GM18867 (cell line): ENCODE measurements around the gene FAHD2B.
"Not testable (repeated sequence)": the region's sequence is repeated elsewhere in the genome, so short reads cannot be mapped to it uniquely, and the experiment has no call there.

Experiments
- ATAC-seq: cut with Tn5 transposase; IDR thresholded peaks from one replicate; pipeline ENCODE4 v1.9.1; 2021; ENCODE audit warnings: mild to moderate bottlenecking, moderate library complexity; ENCODE audit not compliant: unreplicated experiment

The FAHD2B gene

GRCh38 chr2:97068074-97068473 lies 26.6 kb downstream of the FAHD2B start:
- no peak for ATAC-seq

- no peak for ATAC-seq
These were observed 27.2 kb downstream of the FAHD2B start for GRCh38 chr2:97067279-97068004.

- ATAC-seq: not testable (repeated sequence)
These were observed 28.7 kb downstream of the FAHD2B start for GRCh38 chr2:97066030-97066429.

- ATAC-seq: not testable (repeated sequence)
These were observed 32.7 kb downstream of the FAHD2B start for GRCh38 chr2:97062020-97062419.

- ATAC-seq: not testable (repeated sequence)
These were observed 34.9 kb downstream of the FAHD2B start for GRCh38 chr2:97059782-97060181.

- not testable (repeated sequence) for ATAC-seq
These were observed 38.5 kb downstream of the FAHD2B start for GRCh38 chr2:97056150-97056549.

GRCh38 chr2:97050032-97050431 lies 44.6 kb downstream of the FAHD2B start:
- ATAC-seq: not testable (repeated sequence)

GRCh38 chr2:97048448-97048847 lies 46.2 kb downstream of the FAHD2B start:
- not testable (repeated sequence) for ATAC-seq

GRCh38 chr2:97046676-97047075 lies 48.0 kb downstream of the FAHD2B start:
- not testable (repeated sequence) for ATAC-seq

- not testable (repeated sequence) for ATAC-seq
These were observed 48.7 kb downstream of the FAHD2B start for GRCh38 chr2:97045895-97046499.
